HepG2 (cell line): Measurements from ENCODE around the gene TBCCD1. TPM values are rescaled to one million over a fixed set of nuclear protein-coding genes. Genes with fewer than 3 reads are reported as not detected.

ENCODE experiments used
- ARHGAP35 ChIP-seq: sonication (generic); formaldehyde crosslinking; IDR thresholded peaks from 2 replicates; pipeline ENCODE4 v1.9.0; 2022; ENCODE audit warnings: mild to moderate bottlenecking, inconsistent platforms, moderate library complexity, missing genetic modification reagents, borderline replicate concordance
- HCFC1 ChIP-seq: fragments of 150-350 bp; IDR thresholded peaks from 2 replicates; pipeline ENCODE4 v1.6.1; 2014; ENCODE audit warnings: low read depth, low read length
- MED8 ChIP-seq: sonication (generic); formaldehyde crosslinking; IDR thresholded peaks from 2 replicates; pipeline ENCODE4 v1.8.1; 2023; ENCODE audit warnings: mild to moderate bottlenecking, missing genetic modification reagents; ENCODE audit not compliant: insufficient replicate concordance
- NR2C2 ChIP-seq: sonication (generic); formaldehyde crosslinking; IDR thresholded peaks from 2 replicates; pipeline ENCODE4 v1.4.0; 2020; ENCODE audit warnings: missing genetic modification reagents, mild to moderate bottlenecking, moderate library complexity, borderline replicate concordance
- ZFP36L1 ChIP-seq: sonication (generic); formaldehyde crosslinking; IDR thresholded peaks from 2 replicates; pipeline ENCODE4 v1.8.0; 2022; ENCODE audit warnings: mild to moderate bottlenecking, missing genetic modification reagents, moderate library complexity
- ZKSCAN1 ChIP-seq: fragments of 150-350 bp; IDR thresholded peaks from 2 replicates; pipeline ENCODE4 v1.6.1; 2014; ENCODE audit warnings: low read length
- ZNF225 ChIP-seq: sonication (generic); formaldehyde crosslinking; IDR thresholded peaks from 2 replicates; pipeline ENCODE4 v1.4.0; 2020; ENCODE audit warnings: mild to moderate bottlenecking, missing genetic modification reagents
- ZNF430 ChIP-seq: sonication (generic); formaldehyde crosslinking; IDR thresholded peaks from 2 replicates; pipeline ENCODE4 v1.9.0; 2021; ENCODE audit warnings: mild to moderate bottlenecking, missing genetic modification reagents
- polyA plus RNA-seq, 8 experiments: library from polyadenylated mRNA; depleted of rRNA in 3 of 8; stranded (reverse) in 7 of 8; unstranded in 1 of 8; fragments of >200 nt; fragmentation: Illumina TruSeq in 4 of 8; extraction: Trizol in 4 of 8; gene quantifications; 2 replicates each; pipeline versions ENCODE4 v1.2.1 to v1.2.3, GENCODE V29; 2011 to 2016; ENCODE audit warnings: low read depth in 4 of 8, missing spikeins in 1 of 8, mixed read lengths in 1 of 8; ENCODE audit not compliant: insufficient read depth in 1 of 8
- total RNA-seq, 5 experiments: library from RNA; depleted of rRNA; stranded (reverse); fragments of >200 nt; fragmentation: Illumina TruSeq; extraction: Trizol; gene quantifications; 2 replicates each; pipeline ENCODE4 v1.2.3, GENCODE V29; 2016; ENCODE audit warnings: low read depth in 1 of 5
- TF ChIP-seq, protein P1 (sequence below): IDR thresholded peaks from 2 replicates; pipeline ENCODE4 v1.6.1; 2016; ENCODE audit warnings: low read depth, missing genetic modification reagents, missing compliant biosample characterization
- TF ChIP-seq, protein P2 (sequence below): sonication (generic); formaldehyde crosslinking; IDR thresholded peaks from 2 replicates; pipeline ENCODE4 v1.4.0; 2020; ENCODE audit warnings: missing genetic modification reagents
- TF ChIP-seq, protein P3 (sequence below): IDR thresholded peaks from 2 replicates; pipeline ENCODE4 v1.6.1; 2016; ENCODE audit warnings: low read depth, borderline replicate concordance
- TF ChIP-seq, protein P4 (sequence below): sonication (generic); formaldehyde crosslinking; IDR thresholded peaks from 2 replicates; pipeline ENCODE4 v1.4.0; 2020; ENCODE audit warnings: missing genetic modification reagents
- TF ChIP-seq, protein P5 (sequence below): fragments of 450-650 bp; IDR thresholded peaks from 2 replicates; pipeline ENCODE4 v1.6.1; 2016

Gene TBCCD1
- total and polyA plus RNA-seq, 2 of the 13 experiments (the other 11 are each of a cell fraction or from before 2014, with no cell fraction given): 13.6 to 16.2 TPM

DNA sequence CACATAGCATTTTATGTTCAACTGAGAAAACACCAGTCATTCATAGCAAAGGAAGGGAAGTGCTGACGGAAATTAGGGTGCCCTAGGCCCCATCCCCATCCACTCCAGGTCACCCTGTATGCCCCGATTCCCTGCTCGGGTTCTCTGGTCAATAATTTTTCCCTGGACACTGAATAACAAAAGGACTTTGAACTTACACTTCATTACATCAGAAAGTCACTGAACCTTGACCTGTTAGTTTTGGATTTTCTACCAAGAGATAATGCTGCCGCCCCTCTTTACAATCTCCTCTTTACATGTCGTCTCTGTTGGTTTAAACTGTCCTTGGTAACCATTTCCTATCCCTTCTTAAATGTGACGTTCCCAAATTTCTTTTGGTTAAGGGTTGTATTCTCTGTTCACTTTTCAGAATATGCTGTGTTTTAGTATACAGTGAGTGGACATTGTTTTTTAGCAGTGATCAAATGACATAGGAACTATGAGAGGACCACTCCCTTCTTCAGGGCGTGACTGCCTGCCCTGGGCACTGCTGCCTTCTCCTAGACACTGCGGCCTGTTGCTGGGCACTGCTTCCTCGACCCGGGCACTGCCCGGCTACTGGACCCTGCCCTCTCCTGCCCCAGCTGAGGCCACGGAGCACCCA, 32.1 kb upstream of the TBCCD1 start (continued):
- TF ChIP-seq HCFC1 (no peak), ZFP36L1 (CRISPR knock-in tag) (no peak), ZKSCAN1 (no peak), MED8 (CRISPR knock-in tag) (peak; percentile 83), ZNF430 (CRISPR knock-in tag) (0 out of 2 replicates have a peak, but pooled peaks have one; percentile 12), ARHGAP35 (CRISPR knock-in tag) (no peak), NR2C2 (CRISPR knock-in tag) (peak; percentile 76), ZNF225 (no peak)
- TF ChIP-seq, protein P1, sequence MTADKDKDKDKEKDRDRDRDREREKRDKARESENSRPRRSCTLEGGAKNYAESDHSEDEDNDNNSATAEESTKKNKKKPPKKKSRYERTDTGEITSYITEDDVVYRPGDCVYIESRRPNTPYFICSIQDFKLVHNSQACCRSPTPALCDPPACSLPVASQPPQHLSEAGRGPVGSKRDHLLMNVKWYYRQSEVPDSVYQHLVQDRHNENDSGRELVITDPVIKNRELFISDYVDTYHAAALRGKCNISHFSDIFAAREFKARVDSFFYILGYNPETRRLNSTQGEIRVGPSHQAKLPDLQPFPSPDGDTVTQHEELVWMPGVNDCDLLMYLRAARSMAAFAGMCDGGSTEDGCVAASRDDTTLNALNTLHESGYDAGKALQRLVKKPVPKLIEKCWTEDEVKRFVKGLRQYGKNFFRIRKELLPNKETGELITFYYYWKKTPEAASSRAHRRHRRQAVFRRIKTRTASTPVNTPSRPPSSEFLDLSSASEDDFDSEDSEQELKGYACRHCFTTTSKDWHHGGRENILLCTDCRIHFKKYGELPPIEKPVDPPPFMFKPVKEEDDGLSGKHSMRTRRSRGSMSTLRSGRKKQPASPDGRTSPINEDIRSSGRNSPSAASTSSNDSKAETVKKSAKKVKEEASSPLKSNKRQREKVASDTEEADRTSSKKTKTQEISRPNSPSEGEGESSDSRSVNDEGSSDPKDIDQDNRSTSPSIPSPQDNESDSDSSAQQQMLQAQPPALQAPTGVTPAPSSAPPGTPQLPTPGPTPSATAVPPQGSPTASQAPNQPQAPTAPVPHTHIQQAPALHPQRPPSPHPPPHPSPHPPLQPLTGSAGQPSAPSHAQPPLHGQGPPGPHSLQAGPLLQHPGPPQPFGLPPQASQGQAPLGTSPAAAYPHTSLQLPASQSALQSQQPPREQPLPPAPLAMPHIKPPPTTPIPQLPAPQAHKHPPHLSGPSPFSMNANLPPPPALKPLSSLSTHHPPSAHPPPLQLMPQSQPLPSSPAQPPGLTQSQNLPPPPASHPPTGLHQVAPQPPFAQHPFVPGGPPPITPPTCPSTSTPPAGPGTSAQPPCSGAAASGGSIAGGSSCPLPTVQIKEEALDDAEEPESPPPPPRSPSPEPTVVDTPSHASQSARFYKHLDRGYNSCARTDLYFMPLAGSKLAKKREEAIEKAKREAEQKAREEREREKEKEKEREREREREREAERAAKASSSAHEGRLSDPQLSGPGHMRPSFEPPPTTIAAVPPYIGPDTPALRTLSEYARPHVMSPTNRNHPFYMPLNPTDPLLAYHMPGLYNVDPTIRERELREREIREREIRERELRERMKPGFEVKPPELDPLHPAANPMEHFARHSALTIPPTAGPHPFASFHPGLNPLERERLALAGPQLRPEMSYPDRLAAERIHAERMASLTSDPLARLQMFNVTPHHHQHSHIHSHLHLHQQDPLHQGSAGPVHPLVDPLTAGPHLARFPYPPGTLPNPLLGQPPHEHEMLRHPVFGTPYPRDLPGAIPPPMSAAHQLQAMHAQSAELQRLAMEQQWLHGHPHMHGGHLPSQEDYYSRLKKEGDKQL (CRISPR knock-in tag): no peak; the same call in none of the 2 replicates
- TF ChIP-seq, protein P2, sequence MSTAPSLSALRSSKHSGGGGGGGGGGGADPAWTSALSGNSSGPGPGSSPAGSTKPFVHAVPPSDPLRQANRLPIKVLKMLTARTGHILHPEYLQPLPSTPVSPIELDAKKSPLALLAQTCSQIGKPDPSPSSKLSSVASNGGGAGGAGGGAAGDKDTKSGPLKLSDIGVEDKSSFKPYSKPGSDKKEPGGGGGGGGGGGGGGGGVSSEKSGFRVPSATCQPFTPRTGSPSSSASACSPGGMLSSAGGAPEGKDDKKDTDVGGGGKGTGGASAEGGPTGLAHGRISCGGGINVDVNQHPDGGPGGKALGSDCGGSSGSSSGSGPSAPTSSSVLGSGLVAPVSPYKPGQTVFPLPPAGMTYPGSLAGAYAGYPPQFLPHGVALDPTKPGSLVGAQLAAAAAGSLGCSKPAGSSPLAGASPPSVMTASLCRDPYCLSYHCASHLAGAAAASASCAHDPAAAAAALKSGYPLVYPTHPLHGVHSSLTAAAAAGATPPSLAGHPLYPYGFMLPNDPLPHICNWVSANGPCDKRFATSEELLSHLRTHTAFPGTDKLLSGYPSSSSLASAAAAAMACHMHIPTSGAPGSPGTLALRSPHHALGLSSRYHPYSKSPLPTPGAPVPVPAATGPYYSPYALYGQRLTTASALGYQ (CRISPR knock-in tag): peak; percentile 72; the same call in 1 of the 2 replicates
- TF ChIP-seq, protein P3, sequence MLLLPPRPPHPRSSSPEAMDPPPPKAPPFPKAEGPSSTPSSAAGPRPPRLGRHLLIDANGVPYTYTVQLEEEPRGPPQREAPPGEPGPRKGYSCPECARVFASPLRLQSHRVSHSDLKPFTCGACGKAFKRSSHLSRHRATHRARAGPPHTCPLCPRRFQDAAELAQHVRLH (CRISPR knock-in tag): no peak
- TF ChIP-seq, protein P4, sequence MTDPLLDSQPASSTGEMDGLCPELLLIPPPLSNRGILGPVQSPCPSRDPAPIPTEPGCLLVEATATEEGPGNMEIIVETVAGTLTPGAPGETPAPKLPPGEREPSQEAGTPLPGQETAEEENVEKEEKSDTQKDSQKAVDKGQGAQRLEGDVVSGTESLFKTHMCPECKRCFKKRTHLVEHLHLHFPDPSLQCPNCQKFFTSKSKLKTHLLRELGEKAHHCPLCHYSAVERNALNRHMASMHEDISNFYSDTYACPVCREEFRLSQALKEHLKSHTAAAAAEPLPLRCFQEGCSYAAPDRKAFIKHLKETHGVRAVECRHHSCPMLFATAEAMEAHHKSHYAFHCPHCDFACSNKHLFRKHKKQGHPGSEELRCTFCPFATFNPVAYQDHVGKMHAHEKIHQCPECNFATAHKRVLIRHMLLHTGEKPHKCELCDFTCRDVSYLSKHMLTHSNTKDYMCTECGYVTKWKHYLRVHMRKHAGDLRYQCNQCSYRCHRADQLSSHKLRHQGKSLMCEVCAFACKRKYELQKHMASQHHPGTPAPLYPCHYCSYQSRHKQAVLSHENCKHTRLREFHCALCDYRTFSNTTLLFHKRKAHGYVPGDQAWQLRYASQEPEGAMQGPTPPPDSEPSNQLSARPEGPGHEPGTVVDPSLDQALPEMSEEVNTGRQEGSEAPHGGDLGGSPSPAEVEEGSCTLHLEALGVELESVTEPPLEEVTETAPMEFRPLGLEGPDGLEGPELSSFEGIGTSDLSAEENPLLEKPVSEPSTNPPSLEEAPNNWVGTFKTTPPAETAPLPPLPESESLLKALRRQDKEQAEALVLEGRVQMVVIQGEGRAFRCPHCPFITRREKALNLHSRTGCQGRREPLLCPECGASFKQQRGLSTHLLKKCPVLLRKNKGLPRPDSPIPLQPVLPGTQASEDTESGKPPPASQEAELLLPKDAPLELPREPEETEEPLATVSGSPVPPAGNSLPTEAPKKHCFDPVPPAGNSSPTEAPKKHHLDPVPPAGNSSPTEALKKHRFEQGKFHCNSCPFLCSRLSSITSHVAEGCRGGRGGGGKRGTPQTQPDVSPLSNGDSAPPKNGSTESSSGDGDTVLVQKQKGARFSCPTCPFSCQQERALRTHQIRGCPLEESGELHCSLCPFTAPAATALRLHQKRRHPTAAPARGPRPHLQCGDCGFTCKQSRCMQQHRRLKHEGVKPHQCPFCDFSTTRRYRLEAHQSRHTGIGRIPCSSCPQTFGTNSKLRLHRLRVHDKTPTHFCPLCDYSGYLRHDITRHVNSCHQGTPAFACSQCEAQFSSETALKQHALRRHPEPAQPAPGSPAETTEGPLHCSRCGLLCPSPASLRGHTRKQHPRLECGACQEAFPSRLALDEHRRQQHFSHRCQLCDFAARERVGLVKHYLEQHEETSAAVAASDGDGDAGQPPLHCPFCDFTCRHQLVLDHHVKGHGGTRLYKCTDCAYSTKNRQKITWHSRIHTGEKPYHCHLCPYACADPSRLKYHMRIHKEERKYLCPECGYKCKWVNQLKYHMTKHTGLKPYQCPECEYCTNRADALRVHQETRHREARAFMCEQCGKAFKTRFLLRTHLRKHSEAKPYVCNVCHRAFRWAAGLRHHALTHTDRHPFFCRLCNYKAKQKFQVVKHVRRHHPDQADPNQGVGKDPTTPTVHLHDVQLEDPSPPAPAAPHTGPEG: no peak
- TF ChIP-seq, protein P5, sequence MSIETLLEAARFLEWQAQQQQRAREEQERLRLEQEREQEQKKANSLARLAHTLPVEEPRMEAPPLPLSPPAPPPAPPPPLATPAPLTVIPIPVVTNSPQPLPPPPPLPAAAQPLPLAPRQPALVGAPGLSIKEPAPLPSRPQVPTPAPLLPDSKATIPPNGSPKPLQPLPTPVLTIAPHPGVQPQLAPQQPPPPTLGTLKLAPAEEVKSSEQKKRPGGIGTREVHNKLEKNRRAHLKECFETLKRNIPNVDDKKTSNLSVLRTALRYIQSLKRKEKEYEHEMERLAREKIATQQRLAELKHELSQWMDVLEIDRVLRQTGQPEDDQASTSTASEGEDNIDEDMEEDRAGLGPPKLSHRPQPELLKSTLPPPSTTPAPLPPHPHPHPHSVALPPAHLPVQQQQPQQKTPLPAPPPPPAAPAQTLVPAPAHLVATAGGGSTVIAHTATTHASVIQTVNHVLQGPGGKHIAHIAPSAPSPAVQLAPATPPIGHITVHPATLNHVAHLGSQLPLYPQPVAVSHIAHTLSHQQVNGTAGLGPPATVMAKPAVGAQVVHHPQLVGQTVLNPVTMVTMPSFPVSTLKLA: no peak
